ENCODE measurements around the gene FN1. TPM values are rescaled to one million over a fixed set of nuclear protein-coding genes. Genes with fewer than 3 reads are reported as not detected.
"Not testable (repeated sequence)": the region's sequence is repeated elsewhere in the genome, so short reads cannot be mapped to it uniquely, and the experiment has no call there.

FN1 gene
- total RNA-seq, 4 donors from 2014 or later, result 45.8 to 78.1 (median 52.7) TPM

- Histone ChIP-seq H3K27me3 (no peaks in the 10 kb centered on the region), H3K9me3 (no peaks in the 10 kb centered on the region), H3K27ac (no peak overlapping the region), H3K4me3 (no peak overlapping the region), H3K36me3 (peaks cover 41% of the 10 kb centered on the region), H3K4me1 (no peaks in the 10 kb centered on the region)
- WGBS, result 80% methylated on average over 4 of the region's 4 CpGs
- DNase-seq (ENCODE audit: low spot score in 2 of 2), result no peak
- TF ChIP-seq EP300 (IDR thresholded peaks at IDR 0.05) (no peak), POLR2A (IDR thresholded peaks at IDR 0.05) (no peak), POLR2AphosphoS5 (IDR thresholded peaks at IDR 0.05) (no peak)
- TF ChIP-seq, protein P1, sequence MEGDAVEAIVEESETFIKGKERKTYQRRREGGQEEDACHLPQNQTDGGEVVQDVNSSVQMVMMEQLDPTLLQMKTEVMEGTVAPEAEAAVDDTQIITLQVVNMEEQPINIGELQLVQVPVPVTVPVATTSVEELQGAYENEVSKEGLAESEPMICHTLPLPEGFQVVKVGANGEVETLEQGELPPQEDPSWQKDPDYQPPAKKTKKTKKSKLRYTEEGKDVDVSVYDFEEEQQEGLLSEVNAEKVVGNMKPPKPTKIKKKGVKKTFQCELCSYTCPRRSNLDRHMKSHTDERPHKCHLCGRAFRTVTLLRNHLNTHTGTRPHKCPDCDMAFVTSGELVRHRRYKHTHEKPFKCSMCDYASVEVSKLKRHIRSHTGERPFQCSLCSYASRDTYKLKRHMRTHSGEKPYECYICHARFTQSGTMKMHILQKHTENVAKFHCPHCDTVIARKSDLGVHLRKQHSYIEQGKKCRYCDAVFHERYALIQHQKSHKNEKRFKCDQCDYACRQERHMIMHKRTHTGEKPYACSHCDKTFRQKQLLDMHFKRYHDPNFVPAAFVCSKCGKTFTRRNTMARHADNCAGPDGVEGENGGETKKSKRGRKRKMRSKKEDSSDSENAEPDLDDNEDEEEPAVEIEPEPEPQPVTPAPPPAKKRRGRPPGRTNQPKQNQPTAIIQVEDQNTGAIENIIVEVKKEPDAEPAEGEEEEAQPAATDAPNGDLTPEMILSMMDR (IDR thresholded peaks at IDR 0.05), result no peak
These were observed 74.5 kb downstream of the FN1 start for GRCh38 chr2:215361211-215361875.

DNA sequence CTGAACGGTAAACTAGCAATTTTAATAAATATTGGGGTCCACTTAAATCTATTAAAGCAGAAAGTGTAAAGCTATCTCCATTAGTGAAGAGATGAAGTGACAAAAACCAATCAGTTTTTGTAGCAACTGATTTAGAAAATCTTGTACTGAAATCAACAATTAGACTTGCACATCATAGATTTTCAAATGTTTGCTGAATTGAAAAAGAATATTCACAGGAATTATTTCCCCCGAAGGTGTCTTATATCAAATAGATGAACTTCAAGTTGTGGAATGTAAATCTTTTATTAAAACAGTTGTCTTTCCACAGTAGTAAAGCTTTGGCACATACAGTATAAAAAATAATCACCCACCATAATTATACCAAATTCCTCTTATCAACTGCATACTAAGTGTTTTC lies 75.3 kb downstream of the FN1 start:
- WGBS, result 76% methylated on average over 2 of the region's 2 CpGs
- H3K9me3 ChIP-seq, result no peaks in the 10 kb centered on the region
- TF ChIP-seq, protein P1 (IDR thresholded peaks at IDR 0.05), result no peak
- TF ChIP-seq POLR2A (IDR thresholded peaks at IDR 0.05) (no peak), EP300 (IDR thresholded peaks at IDR 0.05) (no peak), POLR2AphosphoS5 (IDR thresholded peaks at IDR 0.05) (no peak)

GRCh38 chr2:215360059-215360458 lies 75.8 kb downstream of the FN1 start:
- H3K9me3 ChIP-seq; H3K4me1 ChIP-seq; H3K27ac ChIP-seq; H3K4me3 ChIP-seq; H3K27me3 ChIP-seq; DNase-seq (ENCODE audit: low spot score in 2 of 2): not testable (repeated sequence)
- peaks cover 36% of the 10 kb centered on the region for H3K36me3 ChIP-seq
- 96% methylated on average over 3 of the region's 3 CpGs for WGBS

More for the DNA sequence above, 75.3 kb downstream of the FN1 start:
- no peaks in the 10 kb centered on the region for H3K4me1 ChIP-seq
- no peak overlapping the region for H3K27ac ChIP-seq
- DNase-seq (ENCODE audit: low spot score in 2 of 2), result no peak
- peaks cover 41% of the 10 kb centered on the region for H3K36me3 ChIP-seq
- no peaks in the 10 kb centered on the region for H3K27me3 ChIP-seq
- no peak overlapping the region for H3K4me3 ChIP-seq

GRCh38 chr2:215359576-215359922 lies 76.3 kb downstream of the FN1 start:
- WGBS, result 97% methylated on average over 1 of the region's 1 CpG
- no peaks in the 10 kb centered on the region for H3K4me1 ChIP-seq
- no peak overlapping the region for H3K4me3 ChIP-seq
- no peaks in the 10 kb centered on the region for H3K9me3 ChIP-seq
- no peaks in the 10 kb centered on the region for H3K27me3 ChIP-seq
- H3K27ac ChIP-seq, result no peak overlapping the region
- DNase-seq (ENCODE audit: low spot score in 2 of 2), result no peak
- TF ChIP-seq POLR2AphosphoS5 (IDR thresholded peaks at IDR 0.05) (no peak), EP300 (IDR thresholded peaks at IDR 0.05) (no peak), POLR2A (IDR thresholded peaks at IDR 0.05) (no peak)
- TF ChIP-seq, protein P1 (IDR thresholded peaks at IDR 0.05), result no peak
- H3K36me3 ChIP-seq, result peaks cover 31% of the 10 kb centered on the region

DNA sequence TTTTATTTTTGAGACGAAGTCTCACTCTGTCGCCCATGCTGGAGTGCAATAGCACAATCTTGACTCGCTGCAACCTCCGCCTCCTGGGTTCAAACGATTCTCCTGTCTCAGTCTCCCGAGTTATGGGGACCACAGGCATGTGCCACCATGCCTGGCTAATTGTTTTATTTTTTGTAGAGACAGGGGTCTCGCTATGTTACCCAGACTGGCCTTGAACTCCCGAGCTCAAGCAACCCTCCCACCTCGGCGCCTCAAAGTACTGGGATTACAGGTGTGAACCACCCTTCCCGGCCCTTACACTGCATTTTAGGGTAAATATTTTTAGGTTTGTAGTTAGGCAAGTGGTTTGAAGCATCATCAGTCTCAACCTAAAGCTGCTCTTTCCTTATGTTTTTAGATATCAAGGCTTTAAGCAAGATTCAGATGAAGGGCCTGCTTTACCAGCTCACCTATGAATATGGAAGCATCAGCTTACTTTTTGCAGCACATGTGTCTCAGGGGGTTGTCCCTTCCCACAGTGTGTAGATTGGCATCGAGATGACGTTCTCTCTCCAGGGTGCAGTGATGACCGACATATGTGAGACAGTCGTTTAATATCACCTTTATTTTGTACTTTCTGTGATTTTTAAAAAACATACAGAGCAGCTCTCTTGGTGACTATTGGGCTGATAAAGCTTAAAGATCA lies 76.8 kb downstream of the FN1 start:
- DNase-seq (ENCODE audit: low spot score in 2 of 2), result no peak
- no peaks in the 10 kb centered on the region for H3K4me1 ChIP-seq
- peaks cover 30% of the 10 kb centered on the region for H3K36me3 ChIP-seq
- WGBS, result 90% methylated on average over 15 of the region's 15 CpGs
- no peak overlapping the region for H3K27ac ChIP-seq
- TF ChIP-seq, protein P1 (IDR thresholded peaks at IDR 0.05), result no peak
- TF ChIP-seq EP300 (IDR thresholded peaks at IDR 0.05) (no peak), POLR2A (IDR thresholded peaks at IDR 0.05) (no peak), POLR2AphosphoS5 (IDR thresholded peaks at IDR 0.05) (no peak)
- H3K27me3 ChIP-seq, result no peaks in the 10 kb centered on the region
- no peak overlapping the region for H3K4me3 ChIP-seq
- no peaks in the 10 kb centered on the region for H3K9me3 ChIP-seq
